Tibial nerve (tissue), 3 donors: ENCODE data around the gene TMEM131L.

Experiments used
- POLR2A ChIP-seq, 2 donors: fragments of 450-650 bp; IDR thresholded peaks; one replicate each; pipeline ENCODE4 v1.6.1; 2017; ENCODE audit warnings: antibody characterized with exemption in 2 of 2, mild to moderate bottlenecking in 2 of 2, moderate library complexity in 2 of 2
- TF ChIP-seq, protein P1 (sequence below), 5 experiments: fragments of 200-600 bp in 3 of 5; fragments of 450-650 bp in 2 of 5; sonication (generic) in 3 of 5; IDR thresholded peaks; one replicate each; pipeline ENCODE4 v1.5.1; 2016 to 2019; ENCODE audit warnings: antibody characterized with exemption in 5 of 5, mild to moderate bottlenecking in 3 of 5, moderate library complexity in 2 of 5

DNA sequence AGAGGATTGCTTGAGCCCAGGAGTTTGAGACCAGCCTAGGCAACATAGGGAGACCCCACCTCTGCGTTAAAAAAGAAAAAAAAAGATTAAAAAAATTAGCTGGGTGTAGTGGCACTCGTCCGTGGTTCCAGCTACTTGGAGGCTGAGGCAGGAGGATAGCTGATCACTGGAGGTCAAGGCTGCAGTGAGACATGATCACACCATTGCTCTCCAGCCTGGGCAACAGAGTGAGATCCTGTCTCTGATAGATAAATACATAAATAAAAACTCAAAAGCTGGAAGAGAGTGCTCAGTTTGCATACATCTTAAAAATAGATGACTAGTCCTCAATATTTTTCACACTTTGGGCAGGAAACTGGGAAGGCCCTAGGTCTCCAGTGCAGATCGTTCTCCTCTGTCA is 54.1 kb downstream of the TMEM131L start:
- no peak for TF ChIP-seq POLR2A (IDR thresholded peaks at IDR 0.05)
- TF ChIP-seq, protein P1, sequence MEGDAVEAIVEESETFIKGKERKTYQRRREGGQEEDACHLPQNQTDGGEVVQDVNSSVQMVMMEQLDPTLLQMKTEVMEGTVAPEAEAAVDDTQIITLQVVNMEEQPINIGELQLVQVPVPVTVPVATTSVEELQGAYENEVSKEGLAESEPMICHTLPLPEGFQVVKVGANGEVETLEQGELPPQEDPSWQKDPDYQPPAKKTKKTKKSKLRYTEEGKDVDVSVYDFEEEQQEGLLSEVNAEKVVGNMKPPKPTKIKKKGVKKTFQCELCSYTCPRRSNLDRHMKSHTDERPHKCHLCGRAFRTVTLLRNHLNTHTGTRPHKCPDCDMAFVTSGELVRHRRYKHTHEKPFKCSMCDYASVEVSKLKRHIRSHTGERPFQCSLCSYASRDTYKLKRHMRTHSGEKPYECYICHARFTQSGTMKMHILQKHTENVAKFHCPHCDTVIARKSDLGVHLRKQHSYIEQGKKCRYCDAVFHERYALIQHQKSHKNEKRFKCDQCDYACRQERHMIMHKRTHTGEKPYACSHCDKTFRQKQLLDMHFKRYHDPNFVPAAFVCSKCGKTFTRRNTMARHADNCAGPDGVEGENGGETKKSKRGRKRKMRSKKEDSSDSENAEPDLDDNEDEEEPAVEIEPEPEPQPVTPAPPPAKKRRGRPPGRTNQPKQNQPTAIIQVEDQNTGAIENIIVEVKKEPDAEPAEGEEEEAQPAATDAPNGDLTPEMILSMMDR (IDR thresholded peaks at IDR 0.05): no peak
